ENCODE results near the gene PDE1A.

PDE1A gene

DNA sequence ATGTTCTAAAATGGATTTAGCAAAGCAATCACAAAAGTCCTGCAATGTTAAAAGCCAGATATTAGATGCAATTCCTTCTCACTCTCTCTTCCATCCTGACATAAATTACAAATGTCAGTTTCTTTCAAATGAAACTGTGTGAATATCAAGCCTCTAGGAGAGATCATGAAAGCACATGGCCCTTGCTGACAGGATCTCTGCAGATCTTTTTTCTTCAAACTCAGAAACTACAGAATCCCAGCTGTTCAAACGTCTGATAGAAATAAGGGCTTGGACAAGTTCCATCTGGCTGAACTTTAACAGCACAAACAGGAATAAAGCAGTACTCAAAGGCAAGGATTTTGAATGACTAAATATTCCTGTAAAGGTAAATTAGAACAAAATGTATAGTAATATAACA lies 47.6 kb downstream of the PDE1A start:
- H3K27ac Mint-ChIP-seq: no peak overlapping the region
- H3K4me1 Mint-ChIP-seq: no peaks in the 10 kb centered on the region
- no peaks in the 10 kb centered on the region for H3K36me3 Mint-ChIP-seq
- no peak for ATAC-seq
- peaks cover 7% of the 10 kb centered on the region for H3K9me3 Mint-ChIP-seq
- DNase-seq (ENCODE audit: low spot score in 2 of 2): no peak
- no peak overlapping the region for H3K4me3 Mint-ChIP-seq

DNA sequence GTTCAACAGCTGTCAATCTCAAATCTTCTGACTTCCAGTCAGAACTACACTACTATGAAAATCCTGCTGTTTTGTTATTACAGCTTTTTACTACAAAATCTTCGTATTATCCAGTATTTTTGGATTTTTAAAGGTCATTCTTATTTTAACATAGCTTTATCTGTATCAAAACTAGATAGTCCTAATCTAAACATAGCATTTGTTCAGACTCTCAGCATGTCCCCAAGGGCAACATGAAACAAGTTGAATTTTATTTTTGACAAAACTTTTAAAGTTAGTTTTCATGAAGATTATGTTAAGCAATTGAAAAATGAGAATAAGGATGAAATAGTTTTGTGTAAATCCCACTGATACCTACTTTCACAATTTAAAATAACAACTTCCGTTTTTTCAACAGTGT lies 48.1 kb downstream of the PDE1A start:
- H3K9me3 Mint-ChIP-seq: peaks cover 7% of the 10 kb centered on the region
- no peak overlapping the region for H3K27ac Mint-ChIP-seq
- no peaks in the 10 kb centered on the region for H3K36me3 Mint-ChIP-seq
- DNase-seq (ENCODE audit: low spot score in 2 of 2) (no peak), ATAC-seq (no peak)
- H3K4me3 Mint-ChIP-seq: no peak overlapping the region
- H3K4me1 Mint-ChIP-seq: no peaks in the 10 kb centered on the region

DNA sequence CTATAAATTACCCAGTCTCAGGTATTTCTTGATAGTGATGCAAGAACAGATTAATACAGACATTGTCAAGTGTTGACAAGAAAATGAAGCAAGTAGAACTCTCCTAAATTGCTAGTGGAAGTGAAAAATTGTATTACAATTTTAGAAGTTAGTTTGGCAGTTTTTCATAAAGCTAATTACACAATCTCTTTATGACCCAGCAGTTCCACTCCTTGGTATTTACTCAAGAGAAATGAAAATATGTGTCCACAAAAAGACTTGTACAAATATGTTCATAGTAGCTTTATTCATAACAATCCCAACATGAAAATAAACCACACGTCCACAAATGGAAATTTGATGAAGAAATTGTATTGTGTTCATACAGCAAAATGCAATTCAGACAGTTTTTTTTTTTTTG lies 49.4 kb downstream of the PDE1A start:
- Mint-ChIP-seq H3K36me3 (no peaks in the 10 kb centered on the region), H3K4me1 (no peaks in the 10 kb centered on the region), H3K9me3 (peaks cover 3% of the 10 kb centered on the region), H3K4me3 (no peak overlapping the region), H3K27ac (no peak overlapping the region)
- ATAC-seq: no peak
- no peak for DNase-seq (ENCODE audit: low spot score in 2 of 2)

DNA sequence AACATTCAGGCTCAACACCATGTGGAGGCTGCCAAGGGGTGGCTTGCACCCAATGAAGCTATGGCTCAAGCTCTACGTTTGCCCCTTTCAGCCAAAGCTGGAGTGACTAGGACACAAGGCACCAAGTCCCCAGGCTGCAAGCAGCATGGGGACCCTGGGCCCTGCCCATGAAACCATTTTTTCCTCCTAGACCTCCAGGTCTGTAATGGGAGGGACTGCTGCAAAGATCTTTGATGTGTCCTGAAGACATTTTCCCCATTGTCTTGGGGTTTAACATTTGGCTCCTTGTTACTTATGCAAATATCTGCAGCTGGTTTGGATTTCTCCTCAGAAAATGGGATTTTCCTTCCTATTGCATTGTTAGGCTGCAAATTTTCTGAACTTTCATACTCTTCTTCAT lies 51.0 kb downstream of the PDE1A start:
- no peak for DNase-seq (ENCODE audit: low spot score in 2 of 2)
- Mint-ChIP-seq H3K27ac (no peak overlapping the region), H3K9me3 (peaks cover 3% of the 10 kb centered on the region), H3K4me3 (no peak overlapping the region), H3K36me3 (no peaks in the 10 kb centered on the region), H3K4me1 (no peaks in the 10 kb centered on the region)
- ATAC-seq: no peak

DNA sequence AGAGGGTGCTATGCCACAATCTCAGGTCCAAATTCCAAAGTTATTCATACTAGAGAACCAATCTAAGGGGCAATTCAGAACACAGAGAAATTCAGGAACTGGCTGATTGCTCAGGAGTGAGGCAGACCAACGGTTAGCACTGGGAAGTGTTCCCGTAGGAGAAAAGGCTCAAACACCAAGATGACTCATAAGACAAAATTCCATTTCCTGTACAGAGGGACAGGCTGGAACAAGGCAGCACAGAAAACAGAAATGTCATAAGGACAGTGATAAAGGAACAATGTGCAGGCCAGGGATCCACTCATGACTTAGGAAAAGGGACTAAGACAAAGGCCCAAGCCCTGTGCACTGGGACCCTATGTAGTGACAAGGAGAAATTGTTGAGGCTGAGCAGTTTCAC lies 54.2 kb downstream of the PDE1A start:
- H3K27ac Mint-ChIP-seq: no peak overlapping the region
- H3K9me3 Mint-ChIP-seq: peaks cover 11% of the 10 kb centered on the region
- no peaks in the 10 kb centered on the region for H3K4me1 Mint-ChIP-seq
- no peak overlapping the region for H3K4me3 Mint-ChIP-seq
- ATAC-seq (no peak), DNase-seq (ENCODE audit: low spot score in 2 of 2) (no peak)
- no peaks in the 10 kb centered on the region for H3K36me3 Mint-ChIP-seq

DNA sequence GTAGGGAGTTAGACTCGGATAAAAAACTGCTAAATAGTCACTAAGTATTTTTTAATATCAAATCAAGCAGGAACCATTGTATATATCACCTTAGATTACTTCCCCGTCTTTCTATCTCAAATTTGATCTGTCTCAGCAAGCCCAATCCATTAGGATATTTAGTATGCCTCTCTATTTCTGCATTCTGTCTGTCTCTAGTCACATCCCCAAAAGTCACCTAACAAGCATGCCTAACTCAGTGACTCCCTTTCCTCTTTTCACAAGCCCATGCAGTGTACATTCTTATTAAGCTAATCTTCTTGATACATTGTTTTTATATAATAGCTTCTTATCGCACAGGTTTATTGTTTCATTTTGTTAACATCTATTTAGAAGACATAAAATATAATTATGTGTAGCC lies 57.8 kb downstream of the PDE1A start:
- DNase-seq (ENCODE audit: low spot score in 2 of 2) (no peak), ATAC-seq (no peak)
- no peak overlapping the region for H3K27ac Mint-ChIP-seq

DNA sequence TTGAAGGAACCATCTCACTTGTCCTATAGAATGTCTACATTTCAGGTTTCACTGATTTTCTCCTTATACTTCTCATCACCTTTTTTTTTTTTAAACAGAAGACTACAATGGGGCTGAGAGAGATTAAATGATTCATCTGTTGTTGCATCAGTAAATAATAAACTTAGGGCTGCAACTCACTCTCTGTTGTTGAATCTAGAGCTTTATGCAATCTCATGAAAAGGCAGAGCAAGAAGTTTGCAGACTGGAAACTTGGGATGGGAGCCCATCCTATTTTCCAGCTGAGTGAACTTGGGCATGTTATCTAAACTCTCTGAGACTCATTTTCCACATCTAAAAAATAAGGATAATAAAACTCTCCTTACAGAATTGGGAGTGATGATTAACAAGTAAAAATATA lies 58.4 kb downstream of the PDE1A start:
- H3K4me1 Mint-ChIP-seq: no peaks in the 10 kb centered on the region
- no peak overlapping the region for H3K4me3 Mint-ChIP-seq
- peaks cover 10% of the 10 kb centered on the region for H3K9me3 Mint-ChIP-seq
- ATAC-seq (no peak), DNase-seq (ENCODE audit: low spot score in 2 of 2) (no peak)
- H3K36me3 Mint-ChIP-seq: no peaks in the 10 kb centered on the region
- no peak overlapping the region for H3K27ac Mint-ChIP-seq

More for the DNA sequence above, 57.8 kb downstream of the PDE1A start:
- Mint-ChIP-seq H3K4me3 (no peak overlapping the region), H3K9me3 (peaks cover 10% of the 10 kb centered on the region), H3K4me1 (no peaks in the 10 kb centered on the region), H3K36me3 (no peaks in the 10 kb centered on the region)

DNA sequence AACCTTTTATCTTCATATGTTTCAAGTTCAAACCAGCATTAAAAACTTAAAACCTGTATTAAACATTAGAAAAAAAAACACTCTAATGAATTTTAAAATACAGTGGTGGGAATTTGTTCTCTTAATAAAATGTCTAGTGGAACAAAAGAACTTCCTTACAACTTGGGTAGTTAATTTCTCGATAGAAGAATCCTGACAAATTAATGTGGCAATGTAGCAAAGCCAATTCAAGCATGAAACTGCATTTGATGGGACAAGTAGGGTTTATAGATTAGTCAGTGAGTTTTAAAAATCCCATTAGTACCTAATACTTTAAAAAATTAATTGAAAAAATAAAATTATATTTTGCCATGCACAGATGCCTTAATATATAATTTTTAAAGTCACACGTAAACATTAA lies 59.4 kb downstream of the PDE1A start:
- DNase-seq (ENCODE audit: low spot score in 2 of 2): no peak
- Mint-ChIP-seq H3K27ac (no peak overlapping the region), H3K36me3 (no peaks in the 10 kb centered on the region), H3K4me1 (no peaks in the 10 kb centered on the region), H3K9me3 (peaks cover 15% of the 10 kb centered on the region), H3K4me3 (no peak overlapping the region)
- no peak for ATAC-seq

DNA sequence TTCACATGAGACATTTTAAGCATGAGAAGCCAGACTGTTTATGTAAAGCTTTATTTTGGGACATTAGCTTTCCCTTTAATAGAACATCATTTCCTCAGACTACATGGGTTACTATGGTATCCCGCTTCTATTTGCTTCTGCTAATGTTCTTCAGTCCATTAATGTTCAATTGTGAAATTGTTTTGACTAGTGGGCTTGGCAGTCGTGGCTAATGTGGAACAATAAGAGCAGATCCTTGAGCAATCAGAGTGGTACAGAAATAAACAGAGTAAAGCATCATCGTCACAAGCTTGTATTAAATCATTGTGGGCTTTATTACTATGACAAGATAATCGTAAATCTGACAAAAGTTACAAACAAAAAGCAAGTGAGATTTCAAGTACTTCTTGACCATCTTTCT lies 60.2 kb downstream of the PDE1A start:
- no peak for DNase-seq (ENCODE audit: low spot score in 2 of 2)
- ATAC-seq: no peak
- Mint-ChIP-seq H3K4me1 (no peaks in the 10 kb centered on the region), H3K27ac (no peak overlapping the region), H3K36me3 (no peaks in the 10 kb centered on the region), H3K4me3 (no peak overlapping the region), H3K9me3 (peaks cover 15% of the 10 kb centered on the region)

DNA sequence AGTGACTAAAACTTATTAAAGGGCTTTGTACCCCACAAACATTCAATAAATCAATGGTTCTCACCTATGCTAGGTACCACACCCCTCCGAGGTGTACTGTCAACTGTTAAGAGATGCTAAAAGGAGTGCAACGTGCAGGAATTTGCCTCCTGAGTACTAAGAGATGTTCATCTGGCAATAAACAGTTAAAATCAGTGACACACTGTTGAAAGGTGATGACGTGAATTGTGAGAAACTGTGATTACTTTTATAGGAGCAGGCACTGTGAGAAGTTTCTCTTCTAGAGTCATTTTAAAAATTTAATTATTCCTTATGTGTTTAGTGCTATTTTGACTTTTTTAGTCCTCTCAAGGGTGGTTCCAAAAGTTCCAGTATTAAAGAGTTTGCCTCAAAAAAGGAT lies 61.0 kb downstream of the PDE1A start:
- ATAC-seq (no peak), DNase-seq (ENCODE audit: low spot score in 2 of 2) (no peak)
- no peaks in the 10 kb centered on the region for H3K36me3 Mint-ChIP-seq
- peaks cover 15% of the 10 kb centered on the region for H3K9me3 Mint-ChIP-seq
- no peak overlapping the region for H3K4me3 Mint-ChIP-seq
- no peak overlapping the region for H3K27ac Mint-ChIP-seq
- no peaks in the 10 kb centered on the region for H3K4me1 Mint-ChIP-seq

DNA sequence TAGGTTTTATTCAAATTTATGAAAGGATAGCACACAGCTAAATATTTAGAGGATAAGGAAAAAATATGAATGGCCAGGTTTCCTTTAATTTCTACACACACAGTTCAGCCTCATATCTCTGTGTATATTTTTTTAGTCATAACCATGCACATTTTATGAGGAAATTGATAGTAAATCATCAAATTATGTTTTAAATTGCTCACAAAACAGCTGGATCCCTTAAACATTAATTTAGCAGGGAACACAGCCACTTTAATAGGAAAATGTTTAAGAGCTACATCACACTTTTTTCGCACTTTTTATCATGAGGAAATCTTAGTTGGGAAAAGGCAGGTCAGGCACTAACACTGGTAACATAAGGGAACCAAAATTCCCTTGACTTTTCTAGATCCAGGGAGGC lies 65.4 kb downstream of the PDE1A start:
- ATAC-seq (no peak), DNase-seq (ENCODE audit: low spot score in 2 of 2) (no peak)
- H3K9me3 Mint-ChIP-seq: peaks cover 10% of the 10 kb centered on the region
- no peaks in the 10 kb centered on the region for H3K36me3 Mint-ChIP-seq
- no peak overlapping the region for H3K27ac Mint-ChIP-seq
- H3K4me3 Mint-ChIP-seq: no peak overlapping the region
- no peaks in the 10 kb centered on the region for H3K4me1 Mint-ChIP-seq

DNA sequence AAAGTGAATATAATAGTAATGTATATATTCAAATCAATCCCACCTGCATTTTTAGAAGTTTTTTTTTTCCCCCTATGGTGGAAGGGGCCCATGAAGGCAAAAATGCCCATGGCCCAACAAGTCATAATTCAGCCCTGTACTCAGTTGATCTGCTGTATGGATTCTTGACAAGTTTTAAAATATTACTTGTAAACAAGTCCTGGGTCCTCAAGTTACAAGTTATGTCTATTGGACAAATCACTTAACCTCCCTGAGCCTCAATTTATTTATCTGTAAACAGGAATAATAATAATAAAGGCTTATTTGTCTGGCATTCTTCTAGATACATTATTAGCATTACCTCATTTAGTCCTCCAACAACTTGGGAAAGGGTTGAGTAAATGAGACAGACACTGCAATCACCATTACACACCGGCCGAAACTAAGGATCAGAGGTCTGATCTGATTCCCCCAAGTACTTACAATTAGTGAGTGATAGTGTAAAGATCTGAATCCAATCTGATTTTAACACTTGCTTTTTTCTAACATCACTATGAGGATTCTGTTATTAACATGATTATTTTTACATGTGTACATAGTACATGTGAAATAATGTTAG lies 66.1 kb downstream of the PDE1A start:
- Mint-ChIP-seq H3K4me1 (no peaks in the 10 kb centered on the region), H3K4me3 (no peak overlapping the region), H3K36me3 (no peaks in the 10 kb centered on the region), H3K9me3 (peaks cover 10% of the 10 kb centered on the region), H3K27ac (no peak overlapping the region)
- ATAC-seq: no peak
- no peak for DNase-seq (ENCODE audit: low spot score in 2 of 2)

DNA sequence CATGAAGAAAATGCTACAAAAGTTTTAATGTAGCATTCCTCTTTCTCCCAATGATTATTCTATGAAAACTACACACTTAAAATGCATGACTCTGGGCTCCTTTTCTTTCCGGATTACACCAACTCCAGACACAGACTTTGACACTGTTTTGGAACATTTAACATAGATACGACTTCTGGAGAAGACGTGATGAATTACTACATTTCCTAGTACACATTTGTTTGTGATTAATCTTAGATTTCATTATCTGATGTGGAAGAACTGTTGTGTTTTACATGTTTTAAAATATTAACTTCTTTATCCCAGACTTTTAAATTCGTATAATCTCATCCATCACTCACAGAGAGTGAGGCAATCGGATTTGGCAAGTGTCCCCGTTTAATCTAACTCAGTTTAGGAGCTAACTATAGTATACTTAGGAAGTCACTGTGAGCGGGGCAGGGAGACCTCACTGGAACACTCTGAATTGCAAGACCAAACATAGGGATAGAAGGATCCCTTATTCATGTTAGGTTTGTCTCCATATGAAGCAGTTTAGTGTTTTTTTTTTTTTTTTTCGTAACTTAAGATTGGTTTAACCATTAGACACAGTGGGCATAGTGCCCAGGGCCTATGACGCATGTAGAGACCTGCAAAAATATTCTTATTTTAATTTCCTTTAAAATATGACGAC lies 66.7 kb downstream of the PDE1A start:
- no peak for DNase-seq (ENCODE audit: low spot score in 2 of 2)
- ATAC-seq: no peak
- H3K4me3 Mint-ChIP-seq: no peak overlapping the region
- H3K36me3 Mint-ChIP-seq: no peaks in the 10 kb centered on the region
- H3K9me3 Mint-ChIP-seq: peaks cover 8% of the 10 kb centered on the region
- H3K27ac Mint-ChIP-seq: no peak overlapping the region
- H3K4me1 Mint-ChIP-seq: no peaks in the 10 kb centered on the region

DNA sequence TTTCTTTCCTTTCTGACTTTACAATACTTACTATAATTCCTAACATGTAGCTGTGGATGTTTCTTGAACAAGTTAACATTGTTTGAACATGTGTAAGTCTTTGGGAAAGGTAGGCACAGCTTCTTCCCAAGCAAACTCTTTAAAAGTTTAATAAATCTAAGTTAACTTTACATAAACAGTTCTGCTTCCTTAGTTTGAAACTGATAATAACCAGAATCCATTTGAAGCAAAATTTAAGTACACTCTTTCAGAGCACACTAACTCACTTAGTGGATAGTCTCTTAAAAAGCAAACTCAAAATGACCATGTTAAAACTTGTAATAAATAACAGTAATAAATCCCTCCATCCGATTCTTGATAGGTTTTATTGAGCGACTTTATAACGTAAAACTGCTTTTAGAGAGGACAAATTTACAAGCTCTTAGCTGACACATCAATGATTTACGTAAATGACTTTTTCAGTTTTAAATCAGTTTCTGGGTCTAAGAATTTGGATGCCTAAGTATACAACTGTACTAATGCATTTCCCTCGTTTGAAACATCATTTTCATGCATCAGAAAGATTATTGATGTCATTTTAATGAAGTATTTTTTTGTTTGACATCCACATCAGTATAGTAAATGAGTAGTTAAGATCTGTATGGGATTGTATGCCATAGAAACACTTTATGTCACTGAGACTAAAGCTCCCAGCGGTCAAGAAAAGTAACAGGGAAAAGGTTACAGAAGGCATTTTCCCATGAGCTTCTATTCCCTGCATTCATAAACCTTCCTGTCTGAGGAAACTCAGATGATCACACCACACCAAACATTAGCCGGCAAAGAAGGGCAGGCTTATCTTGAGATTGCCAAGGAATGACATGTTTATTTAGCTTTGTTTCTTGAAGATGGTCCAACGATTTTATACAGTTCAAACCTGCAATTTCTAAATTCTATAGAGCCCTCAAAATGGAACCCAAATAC lies 67.5 kb downstream of the PDE1A start:
- Mint-ChIP-seq H3K27ac (no peak overlapping the region), H3K4me1 (no peaks in the 10 kb centered on the region), H3K36me3 (no peaks in the 10 kb centered on the region), H3K9me3 (peaks cover 8% of the 10 kb centered on the region), H3K4me3 (no peak overlapping the region)
- no peak for DNase-seq (ENCODE audit: low spot score in 2 of 2)
- ATAC-seq: no peak

DNA sequence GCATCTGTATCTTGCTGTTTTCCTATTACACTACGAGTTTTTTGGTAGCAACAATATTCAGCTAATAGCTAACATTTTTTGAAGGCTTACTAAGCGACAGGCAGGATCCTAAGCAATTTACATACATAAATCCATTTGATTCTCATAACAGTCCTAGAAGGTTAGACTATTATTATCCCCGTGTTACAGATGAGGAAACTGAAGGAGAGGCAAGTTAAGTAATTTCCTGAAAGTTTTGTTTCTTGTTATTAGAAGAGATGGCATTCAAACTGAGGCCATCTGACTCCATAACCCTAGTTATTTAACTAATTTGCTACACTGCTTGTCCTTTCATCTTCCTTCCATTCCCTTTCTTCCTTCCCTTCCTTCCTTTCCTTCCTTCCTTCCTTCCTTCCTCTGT lies 68.2 kb downstream of the PDE1A start:
- H3K4me3 Mint-ChIP-seq: no peak overlapping the region
- no peak for ATAC-seq
- peaks cover 8% of the 10 kb centered on the region for H3K9me3 Mint-ChIP-seq
- DNase-seq (ENCODE audit: low spot score in 2 of 2): no peak
- no peak overlapping the region for H3K27ac Mint-ChIP-seq
- no peaks in the 10 kb centered on the region for H3K36me3 Mint-ChIP-seq
- no peaks in the 10 kb centered on the region for H3K4me1 Mint-ChIP-seq

DNA sequence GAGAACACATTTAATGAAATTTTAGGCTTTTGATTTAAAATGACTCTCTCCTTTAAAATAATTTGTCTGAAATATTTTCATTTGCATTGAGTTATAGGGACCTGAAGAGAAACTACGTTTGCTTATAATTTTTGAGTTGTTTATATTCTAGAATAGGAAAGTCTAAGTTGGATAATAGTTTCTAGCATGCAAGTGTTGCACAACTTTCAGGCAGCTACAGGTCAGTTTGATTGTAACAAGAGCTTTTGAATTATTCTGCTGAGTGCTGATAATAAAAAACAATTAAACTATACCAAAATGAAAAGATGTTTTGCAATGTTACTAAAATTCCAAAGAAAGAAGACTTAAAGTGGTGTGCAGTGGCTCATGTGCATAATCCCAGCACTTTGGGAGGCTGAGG lies 71.0 kb downstream of the PDE1A start:
- no peaks in the 10 kb centered on the region for H3K36me3 Mint-ChIP-seq
- DNase-seq (ENCODE audit: low spot score in 2 of 2): no peak
- no peak overlapping the region for H3K27ac Mint-ChIP-seq
- no peak overlapping the region for H3K4me3 Mint-ChIP-seq
- no peaks in the 10 kb centered on the region for H3K4me1 Mint-ChIP-seq
- no peak for ATAC-seq
- H3K9me3 Mint-ChIP-seq: peaks cover 3% of the 10 kb centered on the region
